GM18909 (cell line): ENCODE measurements around the gene ZDHHC8.

Experiments
- ATAC-seq: cut with Tn5 transposase; IDR thresholded peaks from one replicate; pipeline ENCODE4 v1.9.1; 2021; ENCODE audit warnings: mild to moderate bottlenecking; ENCODE audit not compliant: unreplicated experiment, poor library complexity

The ZDHHC8 gene

DNA sequence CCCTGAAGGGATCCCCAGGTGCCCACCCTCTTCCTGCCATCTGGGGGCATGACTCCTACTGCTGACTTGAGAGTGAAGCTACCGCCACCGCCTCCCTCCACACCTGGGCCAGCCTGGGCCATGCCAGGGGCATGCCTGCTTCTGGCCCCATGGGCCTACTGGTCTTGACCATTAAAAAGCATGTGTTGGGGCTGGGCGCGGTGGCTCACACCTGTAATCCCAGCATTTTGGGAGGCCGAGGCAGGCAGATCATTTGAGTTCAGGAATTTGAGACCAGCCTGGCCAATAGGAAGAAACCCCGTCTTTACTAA is 56.9 kb downstream of the ZDHHC8 start:
- no peak for ATAC-seq

DNA sequence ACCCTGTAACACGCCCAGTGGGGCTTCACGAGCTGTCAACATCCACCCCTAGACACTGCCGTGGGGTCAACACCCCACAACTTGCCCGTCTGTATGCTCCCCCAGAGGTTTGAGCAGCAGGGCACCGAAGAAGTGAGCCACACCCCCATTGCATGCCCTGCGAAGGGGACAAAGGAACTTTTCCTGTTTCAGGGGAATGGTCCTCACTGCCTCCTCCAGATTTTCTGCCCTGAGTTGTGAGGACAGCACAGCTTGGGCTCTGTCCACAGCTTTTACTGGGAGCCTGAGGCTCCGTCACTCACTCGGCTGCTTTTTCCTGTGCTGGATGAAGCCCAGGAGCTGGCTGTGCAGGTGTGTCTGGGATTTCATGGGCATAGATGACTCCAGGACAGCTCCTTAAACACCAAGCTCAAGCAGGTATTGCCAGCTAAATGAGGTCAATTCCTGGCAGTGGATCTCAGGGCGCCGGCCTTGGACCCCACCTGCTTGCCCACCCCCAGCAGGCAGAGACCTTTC is 59.5 kb downstream of the ZDHHC8 start:
- no peak for ATAC-seq

DNA sequence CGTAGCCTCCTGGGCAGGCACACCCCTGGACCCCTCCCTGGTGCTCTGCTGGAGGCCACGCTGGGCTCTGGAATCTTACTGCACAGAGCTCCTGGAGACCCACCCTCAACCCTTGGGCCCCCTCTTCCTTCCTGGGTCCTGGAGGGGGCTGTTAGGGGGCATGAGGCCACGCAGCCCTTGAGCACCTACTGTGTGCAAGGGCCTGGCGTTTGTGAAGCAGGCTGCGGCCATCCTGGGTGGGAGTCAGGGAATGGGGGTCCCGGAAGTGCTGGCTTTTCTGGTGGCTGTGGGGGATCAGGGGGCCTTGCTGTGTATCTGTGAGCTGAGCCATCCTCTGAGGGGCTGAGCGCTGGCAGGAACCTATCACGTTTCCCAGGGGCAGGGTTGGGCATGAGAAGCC is 60.2 kb downstream of the ZDHHC8 start:
- no peak for ATAC-seq

DNA sequence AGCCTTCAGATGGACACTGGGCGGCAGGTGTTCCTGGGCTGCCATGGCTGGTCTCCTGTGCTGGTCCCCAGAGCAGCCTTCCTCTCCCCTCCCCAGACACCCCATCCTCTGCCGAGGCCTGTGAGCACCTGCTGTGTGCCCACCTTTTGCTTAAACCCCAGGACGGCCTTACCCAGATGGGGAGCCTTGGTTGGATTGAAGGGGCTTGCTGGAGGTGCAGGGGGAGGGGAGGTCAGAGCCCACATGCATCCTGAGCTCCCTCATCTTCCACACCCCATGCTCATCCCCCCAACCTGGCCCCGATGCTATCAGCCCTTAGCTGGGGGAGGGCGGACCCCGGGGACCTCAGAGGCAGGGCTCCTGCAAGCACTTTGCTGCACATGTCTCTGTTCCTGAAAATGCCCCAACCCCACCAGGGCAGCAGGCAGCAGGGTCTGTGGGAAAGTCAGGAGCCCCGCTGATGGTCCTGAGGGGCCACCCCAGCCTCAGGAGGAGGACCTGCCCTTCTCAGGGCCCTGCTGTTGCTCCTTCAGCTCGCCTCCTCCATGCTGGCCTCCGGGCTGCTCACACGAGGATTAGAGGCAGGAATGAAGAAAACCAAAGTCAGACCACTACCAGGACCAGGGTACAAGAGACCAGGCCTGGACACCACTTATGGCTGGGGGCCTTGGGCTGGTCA is 60.8 kb downstream of the ZDHHC8 start:
- no peak for ATAC-seq

DNA sequence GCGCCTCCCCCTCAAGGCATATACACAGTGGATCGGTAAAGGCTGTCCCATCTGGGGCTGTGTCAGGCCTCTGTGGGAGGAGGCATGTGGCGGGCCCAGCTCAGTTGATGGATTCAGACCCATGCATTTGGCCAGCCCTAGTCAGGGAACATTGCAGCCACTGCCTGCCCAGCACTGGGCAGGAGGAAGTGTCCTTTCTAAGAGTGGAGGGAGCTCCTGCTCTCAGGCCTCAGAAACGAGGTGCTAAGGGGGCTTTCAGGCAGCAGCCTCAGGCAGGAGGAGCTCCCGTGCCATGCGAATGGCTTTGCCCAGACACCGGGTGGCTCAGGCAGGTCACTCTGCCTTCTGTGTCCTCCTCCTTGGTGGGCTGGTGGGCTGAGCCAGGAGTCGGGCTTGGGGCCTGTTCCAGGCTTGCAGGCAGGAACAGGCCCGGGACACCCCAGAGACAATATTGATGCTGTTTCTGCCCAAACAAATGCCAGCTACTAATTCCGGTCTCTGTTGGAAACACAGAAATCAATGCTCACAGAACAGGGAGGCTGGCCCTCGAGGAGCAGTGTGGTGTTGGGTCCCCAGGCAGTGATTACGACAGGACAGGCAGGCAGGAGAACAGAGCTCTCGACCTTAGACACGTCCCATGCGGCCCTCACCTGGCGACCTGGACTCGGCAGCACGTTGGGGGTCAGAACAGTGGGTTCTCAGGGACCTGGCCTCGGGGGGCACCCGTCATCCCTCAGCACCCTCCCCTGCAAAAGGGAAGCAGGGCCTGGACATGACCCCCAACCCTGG is 61.6 kb downstream of the ZDHHC8 start:
- ATAC-seq: no peak

DNA sequence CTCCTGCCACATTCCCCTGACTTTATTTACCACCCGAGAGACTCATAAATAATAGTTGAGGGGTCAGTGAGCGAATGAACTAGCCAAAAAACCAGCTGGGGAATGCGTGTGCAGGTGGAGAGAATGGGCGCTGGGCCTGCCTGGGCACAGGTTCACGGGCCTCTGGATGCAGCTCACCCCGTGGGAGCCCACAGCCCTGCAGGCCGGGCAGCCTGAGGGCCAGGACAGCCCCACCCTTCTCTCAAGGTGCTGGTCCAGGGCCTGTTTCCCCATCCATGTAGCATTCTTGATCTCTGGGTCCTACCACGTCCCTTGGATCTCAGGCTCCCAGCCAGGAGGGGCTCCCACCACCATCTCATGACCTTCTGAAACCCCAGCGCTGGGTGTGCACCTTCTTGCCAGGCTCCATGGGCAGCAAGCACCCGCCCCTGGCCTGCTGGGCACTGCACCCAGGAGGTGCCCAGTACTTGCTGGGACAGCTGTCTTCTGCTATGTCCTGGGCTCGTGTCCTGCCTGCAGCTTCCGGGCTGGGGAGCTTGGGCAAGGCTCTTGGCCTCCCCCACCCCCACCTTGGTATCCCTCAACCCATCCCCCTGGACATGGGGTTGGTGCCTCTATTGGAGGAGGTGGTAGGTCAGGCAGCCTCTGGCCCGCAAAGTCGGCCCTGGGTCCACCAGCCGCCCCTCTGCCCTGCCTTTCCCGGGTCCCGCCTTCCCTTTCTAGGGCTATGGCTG is 62.3 kb downstream of the ZDHHC8 start:
- no peak for ATAC-seq

DNA sequence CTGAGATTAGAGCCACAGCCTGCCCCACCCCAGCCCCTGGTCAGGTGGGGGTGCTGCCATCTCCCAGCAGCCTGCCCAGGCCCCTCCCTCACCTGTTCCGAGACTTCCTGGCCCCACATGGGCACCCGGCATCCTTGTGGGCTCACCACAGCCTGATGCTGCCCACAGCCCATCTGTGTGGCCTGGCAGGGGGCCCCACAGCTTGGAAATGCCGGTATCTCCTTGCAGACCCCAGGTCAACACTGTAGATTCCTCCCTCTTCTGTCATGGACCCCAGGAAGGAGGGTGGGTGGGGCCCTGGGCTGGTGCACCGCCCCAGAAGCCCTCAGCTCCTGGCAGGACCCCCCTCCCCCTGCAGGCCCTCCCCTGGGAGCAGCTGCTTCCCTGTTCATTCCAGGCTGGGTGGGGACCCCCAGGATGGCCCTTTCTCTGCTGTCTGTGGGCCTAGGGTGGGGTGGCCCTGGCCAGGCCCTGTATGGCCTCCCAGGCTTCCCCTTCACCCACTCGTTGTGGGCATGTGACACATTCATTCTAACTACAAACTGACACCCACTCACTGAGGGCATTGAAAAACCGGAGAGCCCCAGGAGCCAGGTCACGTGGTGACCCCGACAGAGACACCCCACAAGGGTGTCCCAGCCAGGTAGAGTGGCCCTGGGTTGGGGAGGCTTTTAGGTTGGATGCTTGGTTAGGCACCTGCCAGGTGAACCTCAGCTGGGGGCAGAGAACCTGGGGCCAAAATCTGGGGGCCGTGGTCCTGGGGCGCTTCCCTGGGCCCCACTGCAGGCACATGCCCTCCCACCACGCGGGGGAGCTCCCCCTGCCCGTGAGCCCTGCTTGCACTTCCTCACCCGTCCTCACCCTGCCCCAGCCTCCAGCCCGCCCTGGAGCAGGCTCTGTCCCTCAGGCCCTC is 63.3 kb downstream of the ZDHHC8 start:
- no peak for ATAC-seq

DNA sequence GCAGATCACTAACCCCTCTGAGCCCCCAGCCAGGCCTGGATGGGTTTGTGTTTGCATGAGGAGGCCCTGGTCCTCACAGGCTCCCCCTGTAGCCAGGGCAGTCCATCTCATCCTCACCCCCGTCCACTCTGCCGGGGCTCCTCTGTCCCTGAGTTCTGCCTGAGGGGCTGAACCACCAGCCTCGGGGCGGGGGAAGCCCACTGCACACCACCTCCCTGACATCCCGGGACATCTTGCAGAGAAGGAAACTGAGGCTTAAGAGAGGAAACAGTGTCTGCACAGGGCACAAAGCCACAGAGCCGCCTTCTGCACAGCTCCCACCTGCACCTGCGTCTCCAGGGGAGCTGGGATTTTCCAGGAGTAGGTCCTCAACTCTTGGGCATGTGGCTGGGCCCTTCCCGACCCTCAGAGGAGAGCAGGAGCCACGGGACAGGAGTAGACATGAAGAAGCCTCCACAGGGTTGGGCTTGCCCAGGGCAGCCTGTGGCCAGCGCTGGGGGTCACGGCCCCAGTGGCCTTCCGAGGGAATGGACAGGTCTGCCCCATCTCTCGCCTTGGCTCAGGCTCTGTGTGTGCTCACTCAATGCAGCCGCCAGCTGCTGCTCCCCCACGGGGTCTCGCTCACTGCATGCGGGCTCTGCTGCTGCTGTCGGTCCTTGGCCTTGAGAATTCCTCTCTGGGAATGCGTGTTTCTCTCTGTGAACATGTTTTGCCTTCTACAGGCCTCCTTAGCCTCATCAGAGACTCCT is 64.7 kb downstream of the ZDHHC8 start:
- no peak for ATAC-seq
